Neural cell (in vitro differentiated cells): ENCODE results near the gene ASB1. TPM values are rescaled to one million over a fixed set of nuclear protein-coding genes. Genes with fewer than 3 reads are reported as not detected.

Experiments used
- H2AFZ ChIP-seq: fragments of 200-600, 300-800 bp; sonication (generic), shearing (Covaris generic); 2 replicates; pipeline ENCODE4 v1.6.0; 2014; ENCODE audit warnings: low read depth, mild to moderate bottlenecking, antibody characterized with exemption, low read length, moderate library complexity
- H3F3A ChIP-seq: fragments of 200-600 bp; shearing (Covaris generic); 2 replicates; pipeline ENCODE4 v1.6.1; 2016; ENCODE audit warnings: mild to moderate bottlenecking, moderate library complexity, mixed read lengths, antibody characterized with exemption, low read length; ENCODE audit not compliant: insufficient read depth, poor library complexity, severe bottlenecking
- H3K27ac ChIP-seq: fragments of 200-600, 300-800 bp; sonication (generic), shearing (Covaris generic); 2 replicates; pipeline ENCODE4 v1.5.1; 2014; ENCODE audit warnings: mild to moderate bottlenecking, low read length, moderate library complexity
- H3K27me3 ChIP-seq: fragments of 300-800, 200-600 bp; sonication (generic), shearing (Covaris generic); 2 replicates; pipeline ENCODE4 v1.6.0; 2014; ENCODE audit warnings: mild to moderate bottlenecking, low read depth, low read length, moderate library complexity; ENCODE audit not compliant: insufficient read depth
- H3K36me3 ChIP-seq: fragments of 300-800, 200-600 bp; sonication (generic), shearing (Covaris generic); 2 replicates; pipeline ENCODE4 v1.5.1; 2014; ENCODE audit warnings: mild to moderate bottlenecking, antibody characterized with exemption, low read length, moderate library complexity; ENCODE audit not compliant: insufficient read depth
- H3K4me2 ChIP-seq: fragments of 300-800, 200-600 bp; sonication (generic), shearing (Covaris generic); 2 replicates; pipeline ENCODE4 v1.6.0; 2014; ENCODE audit warnings: mild to moderate bottlenecking, low read length
- H3K4me3 ChIP-seq: fragments of 300-800, 200-600 bp; sonication (generic), shearing (Covaris generic); 2 replicates; pipeline ENCODE4 v1.5.1; 2014; ENCODE audit warnings: mild to moderate bottlenecking, low read length, moderate library complexity
- H3K79me2 ChIP-seq: fragments of 200-600 bp; shearing (Covaris generic); replicated peaks from 2 replicates; pipeline ENCODE4 v1.6.0; 2014; ENCODE audit warnings: mild to moderate bottlenecking, low read length, moderate library complexity; ENCODE audit not compliant: insufficient read depth
- H3K9ac ChIP-seq: fragments of 300-800, 200-600 bp; sonication (generic), shearing (Covaris generic); 2 replicates; pipeline ENCODE4 v1.6.1; 2016; ENCODE audit warnings: mild to moderate bottlenecking, low read length, mixed read lengths
- H3K9me2 ChIP-seq: fragments of 200-600 bp; shearing (Covaris generic); 2 replicates; pipeline ENCODE4 v1.6.1; 2016; ENCODE audit warnings: mild to moderate bottlenecking, low read length, mixed read lengths; ENCODE audit not compliant: insufficient read depth
- H3K9me3 ChIP-seq: fragments of 200-600, 300-800 bp; sonication (generic), shearing (Covaris generic); 2 replicates; pipeline ENCODE4 v1.6.1; 2016; ENCODE audit warnings: mild to moderate bottlenecking, mixed run types, low read length, moderate library complexity, mixed read lengths
- H4K20me1 ChIP-seq: fragments of 200-600 bp; shearing (Covaris generic); 2 replicates; pipeline ENCODE4 v1.6.1; 2016; ENCODE audit warnings: mild to moderate bottlenecking, mixed run types; ENCODE audit not compliant: insufficient read depth
- EP300 ChIP-seq: fragments of 450-650 bp; conservative IDR thresholded peaks from 2 replicates; pipeline ENCODE4 v1.6.1; 2014; ENCODE audit warnings: antibody characterized with exemption, mild to moderate bottlenecking, moderate library complexity; ENCODE audit not compliant: poor library complexity, severe bottlenecking
- EZH2 ChIP-seq: fragments of 200-600, 300-800 bp; shearing (Covaris generic), sonication (generic); IDR thresholded peaks from 2 replicates; pipeline ENCODE4 v1.6.1; 2014; ENCODE audit warnings: antibody characterized with exemption, low read length, borderline replicate concordance, mild to moderate bottlenecking; ENCODE audit not compliant: insufficient read depth, poor library complexity, severe bottlenecking
- MXI1 ChIP-seq: fragments of 450-650 bp; conservative IDR thresholded peaks from 2 replicates; pipeline ENCODE4 v1.6.1; 2014; ENCODE audit warnings: antibody characterized with exemption, mild to moderate bottlenecking; ENCODE audit not compliant: poor library complexity, severe bottlenecking
- POLR2AphosphoS5 ChIP-seq: IDR thresholded peaks from 2 replicates; pipeline ENCODE4 v1.6.1; 2012
- RAD21 ChIP-seq: fragments of 450-650 bp; conservative IDR thresholded peaks from 2 replicates; pipeline ENCODE4 v1.6.1; 2014; ENCODE audit warnings: antibody characterized with exemption, mild to moderate bottlenecking, moderate library complexity
- SMC3 ChIP-seq: fragments of 450-650 bp; conservative IDR thresholded peaks from 2 replicates; pipeline ENCODE4 v1.6.1; 2014; ENCODE audit warnings: antibody characterized with exemption, mild to moderate bottlenecking, moderate library complexity; ENCODE audit not compliant: poor library complexity
- TAF1 ChIP-seq: IDR thresholded peaks from 2 replicates; pipeline ENCODE4 v1.6.1; 2012; ENCODE audit warnings: low read depth
- polyA plus RNA-seq: library from polyadenylated mRNA; depleted of rRNA; stranded (reverse); fragments of >200 nt; gene quantifications from 2 replicates; pipeline ENCODE4 v1.2.3, GENCODE V29; 2014
- TF ChIP-seq, protein P1 (sequence below): fragments of 450-650 bp; IDR thresholded peaks from 2 replicates; pipeline ENCODE4 v1.5.1; 2014; ENCODE audit warnings: antibody characterized with exemption, mild to moderate bottlenecking, moderate library complexity; ENCODE audit not compliant: poor library complexity, severe bottlenecking
- TF ChIP-seq, protein P2 (sequence below): IDR thresholded peaks from 2 replicates; pipeline ENCODE4 v1.6.1; 2012; ENCODE audit warnings: borderline replicate concordance

Gene ASB1
- polyA plus RNA-seq, 1 donor from 2014 or later = 13.7 TPM

DNA sequence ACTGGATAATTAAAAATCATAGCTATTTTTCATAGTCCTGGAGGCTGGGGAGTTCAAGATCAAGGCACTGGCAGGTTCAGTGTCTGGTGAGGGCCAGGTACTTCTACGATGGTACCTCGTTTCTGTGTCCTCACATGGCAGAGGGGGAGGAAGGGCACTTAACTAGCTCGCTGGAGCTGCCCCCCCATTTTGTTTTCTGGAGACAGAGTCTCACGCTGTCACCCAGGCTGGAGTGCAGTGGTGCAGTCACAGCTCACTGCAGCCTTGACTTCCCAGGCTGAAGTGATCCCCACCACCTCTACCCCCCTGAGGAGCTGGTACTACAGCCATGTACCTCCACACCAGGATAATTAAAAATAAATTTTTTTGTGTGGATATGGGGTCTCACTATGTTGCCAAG, 40.3 kb downstream of the ASB1 start:
- H3K9me3 ChIP-seq = no peaks in the 10 kb centered on the region
- H3K79me2 ChIP-seq = no peaks in the 10 kb centered on the region
- H3K4me2 ChIP-seq = no peak overlapping the region
- H3K27ac ChIP-seq = no peak overlapping the region
- H3K36me3 ChIP-seq = no peaks in the 10 kb centered on the region
- no peak overlapping the region for H3K4me3 ChIP-seq
- no peak overlapping the region for H2AFZ ChIP-seq
- H3F3A ChIP-seq = no peaks in the 10 kb centered on the region
- no peak overlapping the region for H3K9ac ChIP-seq
- no peaks in the 10 kb centered on the region for H3K9me2 ChIP-seq
- H4K20me1 ChIP-seq = no peaks in the 10 kb centered on the region
- no peaks in the 10 kb centered on the region for H3K27me3 ChIP-seq
- TF ChIP-seq SMC3 (no peak), TAF1 (no peak), EZH2 (no peak)

- Histone ChIP-seq H3K4me3 (no peak overlapping the region), H3K27me3 (no peaks in the 10 kb centered on the region), H3K9me2 (no peaks in the 10 kb centered on the region), H2AFZ (no peak overlapping the region), H3K4me2 (no peak overlapping the region), H3K27ac (no peak overlapping the region), H3K9ac (no peak overlapping the region), H4K20me1 (no peaks in the 10 kb centered on the region), H3F3A (no peaks in the 10 kb centered on the region), H3K79me2 (no peaks in the 10 kb centered on the region), H3K36me3 (no peaks in the 10 kb centered on the region), H3K9me3 (no peaks in the 10 kb centered on the region)
- TF ChIP-seq MXI1 (no peak), POLR2AphosphoS5 (no peak), RAD21 (no peak), TAF1 (no peak), EZH2 (no peak), SMC3 (no peak), EP300 (no peak)
- TF ChIP-seq, protein P1, sequence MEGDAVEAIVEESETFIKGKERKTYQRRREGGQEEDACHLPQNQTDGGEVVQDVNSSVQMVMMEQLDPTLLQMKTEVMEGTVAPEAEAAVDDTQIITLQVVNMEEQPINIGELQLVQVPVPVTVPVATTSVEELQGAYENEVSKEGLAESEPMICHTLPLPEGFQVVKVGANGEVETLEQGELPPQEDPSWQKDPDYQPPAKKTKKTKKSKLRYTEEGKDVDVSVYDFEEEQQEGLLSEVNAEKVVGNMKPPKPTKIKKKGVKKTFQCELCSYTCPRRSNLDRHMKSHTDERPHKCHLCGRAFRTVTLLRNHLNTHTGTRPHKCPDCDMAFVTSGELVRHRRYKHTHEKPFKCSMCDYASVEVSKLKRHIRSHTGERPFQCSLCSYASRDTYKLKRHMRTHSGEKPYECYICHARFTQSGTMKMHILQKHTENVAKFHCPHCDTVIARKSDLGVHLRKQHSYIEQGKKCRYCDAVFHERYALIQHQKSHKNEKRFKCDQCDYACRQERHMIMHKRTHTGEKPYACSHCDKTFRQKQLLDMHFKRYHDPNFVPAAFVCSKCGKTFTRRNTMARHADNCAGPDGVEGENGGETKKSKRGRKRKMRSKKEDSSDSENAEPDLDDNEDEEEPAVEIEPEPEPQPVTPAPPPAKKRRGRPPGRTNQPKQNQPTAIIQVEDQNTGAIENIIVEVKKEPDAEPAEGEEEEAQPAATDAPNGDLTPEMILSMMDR = no peak
- TF ChIP-seq, protein P2, sequence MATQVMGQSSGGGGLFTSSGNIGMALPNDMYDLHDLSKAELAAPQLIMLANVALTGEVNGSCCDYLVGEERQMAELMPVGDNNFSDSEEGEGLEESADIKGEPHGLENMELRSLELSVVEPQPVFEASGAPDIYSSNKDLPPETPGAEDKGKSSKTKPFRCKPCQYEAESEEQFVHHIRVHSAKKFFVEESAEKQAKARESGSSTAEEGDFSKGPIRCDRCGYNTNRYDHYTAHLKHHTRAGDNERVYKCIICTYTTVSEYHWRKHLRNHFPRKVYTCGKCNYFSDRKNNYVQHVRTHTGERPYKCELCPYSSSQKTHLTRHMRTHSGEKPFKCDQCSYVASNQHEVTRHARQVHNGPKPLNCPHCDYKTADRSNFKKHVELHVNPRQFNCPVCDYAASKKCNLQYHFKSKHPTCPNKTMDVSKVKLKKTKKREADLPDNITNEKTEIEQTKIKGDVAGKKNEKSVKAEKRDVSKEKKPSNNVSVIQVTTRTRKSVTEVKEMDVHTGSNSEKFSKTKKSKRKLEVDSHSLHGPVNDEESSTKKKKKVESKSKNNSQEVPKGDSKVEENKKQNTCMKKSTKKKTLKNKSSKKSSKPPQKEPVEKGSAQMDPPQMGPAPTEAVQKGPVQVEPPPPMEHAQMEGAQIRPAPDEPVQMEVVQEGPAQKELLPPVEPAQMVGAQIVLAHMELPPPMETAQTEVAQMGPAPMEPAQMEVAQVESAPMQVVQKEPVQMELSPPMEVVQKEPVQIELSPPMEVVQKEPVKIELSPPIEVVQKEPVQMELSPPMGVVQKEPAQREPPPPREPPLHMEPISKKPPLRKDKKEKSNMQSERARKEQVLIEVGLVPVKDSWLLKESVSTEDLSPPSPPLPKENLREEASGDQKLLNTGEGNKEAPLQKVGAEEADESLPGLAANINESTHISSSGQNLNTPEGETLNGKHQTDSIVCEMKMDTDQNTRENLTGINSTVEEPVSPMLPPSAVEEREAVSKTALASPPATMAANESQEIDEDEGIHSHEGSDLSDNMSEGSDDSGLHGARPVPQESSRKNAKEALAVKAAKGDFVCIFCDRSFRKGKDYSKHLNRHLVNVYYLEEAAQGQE = no peak
Measured at GRCh38 chr2:238467792-238468191, 41.1 kb downstream of the ASB1 start.

DNA sequence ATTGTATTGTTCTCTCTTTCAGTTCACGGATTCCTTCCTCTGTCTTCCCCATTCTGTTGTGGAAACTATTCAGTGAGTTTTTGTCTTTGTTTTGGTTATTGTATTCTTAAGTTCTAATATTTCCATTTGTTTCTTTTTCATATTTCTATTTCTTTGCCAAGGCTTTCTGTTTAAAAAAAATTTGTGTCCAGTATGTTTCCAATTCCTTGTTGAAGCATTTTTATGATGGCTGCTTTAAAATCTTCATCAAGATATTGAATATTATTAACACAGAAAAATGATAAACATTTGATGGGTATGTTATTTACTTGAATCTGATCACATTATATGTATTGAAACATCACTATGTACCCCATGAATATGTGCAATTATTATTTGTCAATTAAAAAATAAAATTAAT, 42.4 kb downstream of the ASB1 start:
- Histone ChIP-seq H3K36me3 (no peaks in the 10 kb centered on the region), H3K4me2 (no peak overlapping the region), H2AFZ (no peak overlapping the region), H3K9ac (no peak overlapping the region), H3F3A (no peaks in the 10 kb centered on the region), H3K27ac (no peak overlapping the region), H3K9me3 (no peaks in the 10 kb centered on the region), H3K27me3 (no peaks in the 10 kb centered on the region), H4K20me1 (no peaks in the 10 kb centered on the region), H3K9me2 (no peaks in the 10 kb centered on the region), H3K79me2 (no peaks in the 10 kb centered on the region), H3K4me3 (no peak overlapping the region)
- TF ChIP-seq, protein P2 = no peak
- TF ChIP-seq SMC3 (no peak), EZH2 (no peak), RAD21 (no peak), MXI1 (no peak), POLR2AphosphoS5 (no peak), TAF1 (no peak), EP300 (no peak)
- TF ChIP-seq, protein P1 = no peak
